ENCODE results near the gene SNAP25.

- TF ChIP-seq CTCF (IDR thresholded peaks at IDR 0.05) = no peak
- TF ChIP-seq POLR2AphosphoS5 (IDR thresholded peaks at IDR 0.05) = peak in 1 of 4 donors; percentile 30
- TF ChIP-seq POLR2A (IDR thresholded peaks at IDR 0.05) = no peak
- TF ChIP-seq EP300 (IDR thresholded peaks at IDR 0.05) = no peak
These were observed at the start of gene SNAP25 for GRCh38 chr20:10218536-10219451.

Measured in sigmoid colon (tissue), 4 donors.